ENCODE measurements around the gene TNFRSF11A.

The TNFRSF11A gene

DNA sequence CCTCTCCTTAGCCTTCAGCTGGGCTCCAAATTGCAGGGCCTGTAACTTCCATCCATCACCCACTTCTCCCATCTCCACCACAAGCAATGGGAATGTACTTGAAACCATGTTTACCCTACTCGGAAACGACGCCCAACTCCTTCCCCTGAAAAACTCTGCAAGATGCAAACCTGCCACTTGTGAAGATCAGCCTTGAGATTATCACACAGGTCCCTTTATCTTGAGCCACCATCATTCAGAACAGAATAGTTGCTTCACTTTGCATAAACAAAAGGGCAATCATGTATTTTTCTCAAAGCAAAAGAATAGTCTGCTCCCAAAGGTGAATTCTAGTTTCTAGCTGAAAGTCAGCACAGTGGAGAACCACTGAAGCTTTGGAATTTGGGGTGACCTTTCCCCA is 75.8 kb downstream of the TNFRSF11A start:
- H3K4me1 ChIP-seq (ENCODE audit: control insufficient read depth in 2 of 2, insufficient read depth in 1 of 2, low read depth in 1 of 2, low read length in 2 of 2): peaks cover 0 to 5% of the 10 kb centered on the region in 2 donors
- no peak overlapping the region for H4K91ac ChIP-seq (ENCODE audit: low read depth, low read length, poor library complexity)
- H3K27me3 ChIP-seq (ENCODE audit: control insufficient read depth in 3 of 3, insufficient read depth in 3 of 3, low read depth in 1 of 3, low read length in 3 of 3): no peaks in the 10 kb centered on the region
- no peak overlapping the region for H2BK12ac ChIP-seq (ENCODE audit: low read length)
- no peak overlapping the region for H3K4me3 ChIP-seq (ENCODE audit: low read length in 2 of 2)
- H3K9ac ChIP-seq (ENCODE audit: low read depth, low read length, poor library complexity): no peak overlapping the region
- no peak overlapping the region for H3K18ac ChIP-seq (ENCODE audit: low read length)
- H3K14ac ChIP-seq (ENCODE audit: low read length): no peak overlapping the region
- H2BK15ac ChIP-seq (ENCODE audit: low read length): no peak overlapping the region
- H3K23ac ChIP-seq (ENCODE audit: low read depth, low read length, poor library complexity): no peak overlapping the region
- H3K9me3 ChIP-seq (replicated peaks in 1 of 2; ENCODE audit: control insufficient read depth in 2 of 2, insufficient read depth in 1 of 2, low read depth in 1 of 2, low read length in 2 of 2): peaks cover 0 to 4% of the 10 kb centered on the region in 2 donors
- no peak overlapping the region for H2BK120ac ChIP-seq (ENCODE audit: low read depth, low read length)
- no peaks in the 10 kb centered on the region for H3K79me1 ChIP-seq (ENCODE audit: low read depth, low read length)
- no peak overlapping the region for H2BK5ac ChIP-seq (ENCODE audit: low read length)
- H3K27ac ChIP-seq (replicated peaks; ENCODE audit: low read length): no peak overlapping the region
- H4K8ac ChIP-seq (ENCODE audit: low read depth, low read length): no peak overlapping the region
- H2AK5ac ChIP-seq (ENCODE audit: low read depth, low read length): no peak overlapping the region
- H3K36me3 ChIP-seq (replicated peaks in 1 of 2; ENCODE audit: control insufficient read depth in 2 of 2, insufficient read depth in 2 of 2, low read length in 2 of 2): peaks cover 0 to 3% of the 10 kb centered on the region in 2 donors
- no peak for DNase-seq (ENCODE audit: low spot score)
- H3K4ac ChIP-seq (ENCODE audit: low read length): no peak overlapping the region
- no peak overlapping the region for H3K4me2 ChIP-seq (ENCODE audit: insufficient read depth, low read length, poor library complexity, severe bottlenecking)
- no peak overlapping the region for H2AFZ ChIP-seq (ENCODE audit: low read length)
- no CpG with 5 or more reads among the region's 3 CpGs for WGBS, 2 donors (ENCODE audit: extremely low coverage in 2 of 2, insufficient read length in 2 of 2, insufficient replicate concordance in 1 of 2)

DNA sequence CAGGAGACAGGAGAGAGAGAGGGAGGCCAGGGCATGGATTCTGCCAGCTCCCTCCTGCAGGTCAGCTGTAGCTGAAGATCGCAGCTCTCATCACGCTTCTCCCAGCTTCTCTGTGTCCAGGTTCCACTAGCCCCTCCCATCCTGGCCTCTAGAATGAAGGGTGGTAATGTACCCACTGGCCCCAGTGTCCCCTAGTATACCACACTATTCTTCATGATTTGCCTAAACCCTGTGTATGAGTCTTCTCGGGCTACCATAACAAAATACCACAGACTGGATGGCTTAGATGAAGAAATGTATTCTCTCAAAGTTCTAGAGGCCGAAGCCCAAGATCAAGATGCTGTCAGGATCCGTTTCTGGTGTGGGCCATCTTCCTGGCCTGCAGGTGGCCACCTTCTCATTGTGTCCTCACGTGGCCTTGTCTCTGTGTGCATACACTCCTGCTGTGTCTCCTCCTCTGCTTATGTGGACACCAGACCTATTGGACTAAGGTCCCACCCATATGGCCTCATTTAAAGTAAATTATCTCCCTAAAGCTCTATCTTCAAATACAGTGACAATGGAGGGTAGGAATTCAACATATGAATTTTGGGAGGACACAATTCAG is 77.3 kb downstream of the TNFRSF11A start:
- Histone ChIP-seq H3K79me1 (ENCODE audit: low read depth, low read length) (no peaks in the 10 kb centered on the region), H3K4me1 (ENCODE audit: control insufficient read depth in 2 of 2, insufficient read depth in 1 of 2, low read depth in 1 of 2, low read length in 2 of 2) (peaks cover 0 to 5% of the 10 kb centered on the region in 2 donors), H2BK15ac (ENCODE audit: low read length) (no peak overlapping the region), H2BK120ac (ENCODE audit: low read depth, low read length) (no peak overlapping the region), H4K8ac (ENCODE audit: low read depth, low read length) (no peak overlapping the region), H3K27me3 (ENCODE audit: control insufficient read depth in 3 of 3, insufficient read depth in 3 of 3, low read depth in 1 of 3, low read length in 3 of 3) (no peaks in the 10 kb centered on the region), H3K4ac (ENCODE audit: low read length) (no peak overlapping the region), H3K9me3 (replicated peaks in 1 of 2; ENCODE audit: control insufficient read depth in 2 of 2, insufficient read depth in 1 of 2, low read depth in 1 of 2, low read length in 2 of 2) (peaks cover 0 to 4% of the 10 kb centered on the region in 2 donors), H3K27ac (replicated peaks; ENCODE audit: low read length) (no peak overlapping the region), H3K4me2 (ENCODE audit: insufficient read depth, low read length, poor library complexity, severe bottlenecking) (no peak overlapping the region), H2AK5ac (ENCODE audit: low read depth, low read length) (no peak overlapping the region), H3K23ac (ENCODE audit: low read depth, low read length, poor library complexity) (no peak overlapping the region), H2AFZ (ENCODE audit: low read length) (no peak overlapping the region), H3K18ac (ENCODE audit: low read length) (no peak overlapping the region), H3K14ac (ENCODE audit: low read length) (no peak overlapping the region), H3K4me3 (ENCODE audit: low read length in 2 of 2) (no peak overlapping the region), H2BK12ac (ENCODE audit: low read length) (no peak overlapping the region), H3K36me3 (replicated peaks in 1 of 2; ENCODE audit: control insufficient read depth in 2 of 2, insufficient read depth in 2 of 2, low read length in 2 of 2) (peaks cover 0 to 3% of the 10 kb centered on the region in 2 donors), H3K9ac (ENCODE audit: low read depth, low read length, poor library complexity) (no peak overlapping the region), H4K91ac (ENCODE audit: low read depth, low read length, poor library complexity) (no peak overlapping the region), H2BK5ac (ENCODE audit: low read length) (no peak overlapping the region)
- no CpG with 5 or more reads among the region's 6 CpGs for WGBS, 2 donors (ENCODE audit: extremely low coverage in 2 of 2, insufficient read length in 2 of 2, insufficient replicate concordance in 1 of 2)
- DNase-seq (ENCODE audit: low spot score): no peak

GRCh38 chr18:62403120-62403519 is 78.0 kb downstream of the TNFRSF11A start:
- Histone ChIP-seq H3K36me3 (replicated peaks in 1 of 2; ENCODE audit: control insufficient read depth in 2 of 2, insufficient read depth in 2 of 2, low read length in 2 of 2) (peaks cover 0 to 3% of the 10 kb centered on the region in 2 donors), H3K9ac (ENCODE audit: low read depth, low read length, poor library complexity) (no peak overlapping the region), H3K79me1 (ENCODE audit: low read depth, low read length) (no peaks in the 10 kb centered on the region), H3K4me2 (ENCODE audit: insufficient read depth, low read length, poor library complexity, severe bottlenecking) (no peak overlapping the region), H3K4ac (ENCODE audit: low read length) (no peak overlapping the region), H3K4me3 (ENCODE audit: low read length in 2 of 2) (no peak overlapping the region), H2BK120ac (ENCODE audit: low read depth, low read length) (no peak overlapping the region), H3K18ac (ENCODE audit: low read length) (no peak overlapping the region), H4K91ac (ENCODE audit: low read depth, low read length, poor library complexity) (no peak overlapping the region), H2BK12ac (ENCODE audit: low read length) (no peak overlapping the region), H2BK5ac (ENCODE audit: low read length) (no peak overlapping the region), H2AFZ (ENCODE audit: low read length) (no peak overlapping the region), H3K27me3 (ENCODE audit: control insufficient read depth in 3 of 3, insufficient read depth in 3 of 3, low read depth in 1 of 3, low read length in 3 of 3) (no peaks in the 10 kb centered on the region), H4K8ac (ENCODE audit: low read depth, low read length) (no peak overlapping the region), H2BK15ac (ENCODE audit: low read length) (no peak overlapping the region), H3K23ac (ENCODE audit: low read depth, low read length, poor library complexity) (no peak overlapping the region), H2AK5ac (ENCODE audit: low read depth, low read length) (no peak overlapping the region), H3K9me3 (replicated peaks in 1 of 2; ENCODE audit: control insufficient read depth in 2 of 2, insufficient read depth in 1 of 2, low read depth in 1 of 2, low read length in 2 of 2) (peaks cover 0 to 4% of the 10 kb centered on the region in 2 donors), H3K27ac (replicated peaks; ENCODE audit: low read length) (no peak overlapping the region), H3K4me1 (ENCODE audit: control insufficient read depth in 2 of 2, insufficient read depth in 1 of 2, low read depth in 1 of 2, low read length in 2 of 2) (peaks cover 0 to 5% of the 10 kb centered on the region in 2 donors), H3K14ac (ENCODE audit: low read length) (no peak overlapping the region)
- no peak for DNase-seq (ENCODE audit: low spot score)
- WGBS, 2 donors (ENCODE audit: extremely low coverage in 2 of 2, insufficient read length in 2 of 2, insufficient replicate concordance in 1 of 2): no CpG with 5 or more reads among the region's 3 CpGs

DNA sequence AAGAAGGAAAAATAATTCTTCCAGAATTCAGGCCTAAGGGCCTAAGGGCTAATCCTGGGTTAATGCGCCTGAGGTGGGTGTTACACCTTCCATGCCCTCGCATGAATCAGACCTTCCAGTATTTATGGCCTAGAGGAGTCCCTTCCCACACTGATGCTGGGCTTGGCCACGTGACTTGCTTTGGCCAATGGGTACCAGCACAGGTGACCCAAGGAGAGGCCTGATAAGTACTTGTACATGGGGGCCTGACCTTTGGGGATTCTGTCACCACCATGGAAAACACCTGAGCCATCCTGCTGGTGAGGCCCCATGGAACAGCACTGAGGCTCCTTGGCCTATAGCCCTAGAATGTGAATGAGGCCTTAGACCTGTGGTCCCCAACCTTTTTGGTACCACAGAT is 79.8 kb downstream of the TNFRSF11A start:
- WGBS, 2 donors (ENCODE audit: extremely low coverage in 2 of 2, insufficient read length in 2 of 2, insufficient replicate concordance in 1 of 2): no CpG with 5 or more reads among the region's 3 CpGs
- Histone ChIP-seq H3K4ac (ENCODE audit: low read length) (no peak overlapping the region), H2BK12ac (ENCODE audit: low read length) (no peak overlapping the region)

More for the DNA sequence above, 79.8 kb downstream of the TNFRSF11A start:
- H2BK15ac ChIP-seq (ENCODE audit: low read length): no peak overlapping the region
- peaks cover 0 to 4% of the 10 kb centered on the region in 2 donors for H3K9me3 ChIP-seq (replicated peaks in 1 of 2; ENCODE audit: control insufficient read depth in 2 of 2, insufficient read depth in 1 of 2, low read depth in 1 of 2, low read length in 2 of 2)
- no peak overlapping the region for H4K8ac ChIP-seq (ENCODE audit: low read depth, low read length)
- H3K4me3 ChIP-seq (ENCODE audit: low read length in 2 of 2): no peak overlapping the region
- H2AFZ ChIP-seq (ENCODE audit: low read length): no peak overlapping the region
- no peak overlapping the region for H3K27ac ChIP-seq (replicated peaks; ENCODE audit: low read length)
- H3K9ac ChIP-seq (ENCODE audit: low read depth, low read length, poor library complexity): no peak overlapping the region
- no peak overlapping the region for H3K23ac ChIP-seq (ENCODE audit: low read depth, low read length, poor library complexity)
- H4K91ac ChIP-seq (ENCODE audit: low read depth, low read length, poor library complexity): no peak overlapping the region
- H2AK5ac ChIP-seq (ENCODE audit: low read depth, low read length): no peak overlapping the region
- no peak overlapping the region for H2BK120ac ChIP-seq (ENCODE audit: low read depth, low read length)
- peaks cover 0 to 2% of the 10 kb centered on the region in 2 donors for H3K4me1 ChIP-seq (ENCODE audit: control insufficient read depth in 2 of 2, insufficient read depth in 1 of 2, low read depth in 1 of 2, low read length in 2 of 2)
- H3K14ac ChIP-seq (ENCODE audit: low read length): no peak overlapping the region
- no peaks in the 10 kb centered on the region for H3K27me3 ChIP-seq (ENCODE audit: control insufficient read depth in 3 of 3, insufficient read depth in 3 of 3, low read depth in 1 of 3, low read length in 3 of 3)
- peaks cover 0 to 3% of the 10 kb centered on the region in 2 donors for H3K36me3 ChIP-seq (replicated peaks in 1 of 2; ENCODE audit: control insufficient read depth in 2 of 2, insufficient read depth in 2 of 2, low read length in 2 of 2)
- H2BK5ac ChIP-seq (ENCODE audit: low read length): no peak overlapping the region
- H3K79me1 ChIP-seq (ENCODE audit: low read depth, low read length): no peaks in the 10 kb centered on the region
- no peak for DNase-seq (ENCODE audit: low spot score)
- no peak overlapping the region for H3K18ac ChIP-seq (ENCODE audit: low read length)
- no peak overlapping the region for H3K4me2 ChIP-seq (ENCODE audit: insufficient read depth, low read length, poor library complexity, severe bottlenecking)

All from neuronal stem cell (in vitro differentiated cells).